IMR-90 (cell line): ENCODE results near the gene PRR5. TPM values are rescaled to one million over a fixed set of nuclear protein-coding genes. Genes with fewer than 3 reads are reported as not detected.

Experiments used
- ATAC-seq: fragments of 200-7000 bp; cut with Tn5 transposase; 2 replicates; pipeline ENCODE4 v1.9.1; 2020; ENCODE audit warnings: low read depth, mild to moderate bottlenecking, moderate library complexity
- BruUV-seq: library from RNA; stranded (reverse); fragments of 400-500 nt; replicated peaks from 2 replicates; lab custom pipeline; 2021; lab: Mats Ljungman, UMichigan
- CTCF ChIA-PET: fragments of 300-600 bp; formaldehyde crosslinking; extraction: SDS; loops from one replicate; lab custom pipeline; 2021; ENCODE audit warnings: antibody characterized with exemption; lab: Yijun Ruan, JAX
- POLR2A ChIA-PET: fragments of 300-600 bp; sonication (Branson Sonifier 250); formaldehyde crosslinking; loops from one replicate; lab custom pipeline; 2022; ENCODE audit warnings: antibody characterized with exemption; ENCODE audit not compliant: unreplicated experiment; lab: Charles Lee
- DNase-seq: peaks from one replicate; pipeline ENCODE4 v3.0.0; 2013
- H2AFZ ChIP-seq: replicated peaks from 2 replicates; pipeline ENCODE3; 2013; ENCODE audit warnings: low read length, mild to moderate bottlenecking; ENCODE audit not compliant: poor library complexity
- H2AK5ac ChIP-seq: 2 replicates; pipeline ENCODE4 v1.6.1; 2013; ENCODE audit warnings: low read depth, low read length, inconsistent platforms
- H2AK9ac ChIP-seq: replicated peaks from 2 replicates; pipeline ENCODE3; 2013; ENCODE audit warnings: mild to moderate bottlenecking, low read depth, low read length, moderate library complexity; ENCODE audit not compliant: poor library complexity
- H2BK120ac ChIP-seq: 2 replicates; pipeline ENCODE4 v1.6.1; 2013; ENCODE audit warnings: low read depth, low read length, inconsistent platforms
- H2BK15ac ChIP-seq: 3 replicates; pipeline ENCODE4 v1.6.1; 2013; ENCODE audit warnings: low read depth, low read length, inconsistent platforms
- H2BK20ac ChIP-seq: 2 replicates; pipeline ENCODE4 v1.6.1; 2013; ENCODE audit warnings: low read depth, mild to moderate bottlenecking, inconsistent platforms, low read length, moderate library complexity
- H2BK5ac ChIP-seq: 2 replicates; pipeline ENCODE4 v1.6.1; 2013; ENCODE audit warnings: mild to moderate bottlenecking, low read depth, low read length, inconsistent platforms; ENCODE audit not compliant: poor library complexity, severe bottlenecking
- H3K14ac ChIP-seq: replicated peaks from 2 replicates; pipeline ENCODE4 v1.6.1; 2013; ENCODE audit warnings: low read depth, low read length, inconsistent platforms
- H3K18ac ChIP-seq: 2 replicates; pipeline ENCODE4 v1.6.1; 2013; ENCODE audit warnings: low read depth, low read length, control low read depth
- H3K23ac ChIP-seq: 2 replicates; pipeline ENCODE4 v1.6.1; 2013; ENCODE audit warnings: low read depth, low read length, inconsistent platforms
- H3K27ac ChIP-seq: 2 replicates; pipeline ENCODE4 v1.5.1; 2013; ENCODE audit warnings: mild to moderate bottlenecking, control low read depth, low read length; ENCODE audit not compliant: insufficient read depth
- H3K27me3 ChIP-seq: 2 replicates; pipeline ENCODE4 v1.6.1; 2013; ENCODE audit warnings: low read length; ENCODE audit not compliant: control insufficient read depth, insufficient read depth
- H3K36me3 ChIP-seq: 2 replicates; pipeline ENCODE4 v1.6.1; 2013; ENCODE audit warnings: low read length, mixed read lengths; ENCODE audit not compliant: control insufficient read depth, insufficient read depth
- H3K4ac ChIP-seq: 2 replicates; pipeline ENCODE4 v1.6.1; 2013; ENCODE audit warnings: low read depth, low read length, inconsistent platforms
- H3K4me1 ChIP-seq: 2 replicates; pipeline ENCODE4 v1.6.1; 2013; ENCODE audit warnings: low read length, mixed read lengths; ENCODE audit not compliant: control insufficient read depth, insufficient read depth
- H3K4me2 ChIP-seq: 2 replicates; pipeline ENCODE4 v1.6.1; 2013; ENCODE audit warnings: low read depth, mild to moderate bottlenecking, control low read depth, low read length, moderate library complexity
- H3K4me3 ChIP-seq: 2 replicates; pipeline ENCODE4 v1.5.1; 2013; ENCODE audit warnings: low read depth, mild to moderate bottlenecking, control low read depth, low read length, moderate library complexity; ENCODE audit not compliant: insufficient read depth
- H3K56ac ChIP-seq: 2 replicates; pipeline ENCODE4 v1.6.1; 2013; ENCODE audit warnings: low read length, inconsistent platforms; ENCODE audit not compliant: insufficient read depth; ENCODE audit errors: extremely low read depth
- H3K79me1 ChIP-seq, 2 experiments: 2 replicates each; pipeline ENCODE4 v1.6.1; 2013; ENCODE audit warnings: low read length in 2 of 2, inconsistent platforms in 1 of 2, low read depth in 1 of 2
- H3K9ac ChIP-seq: 2 replicates; pipeline ENCODE4 v1.6.1; 2013; ENCODE audit warnings: low read depth, low read length, control low read depth
- H3K9me1 ChIP-seq: 2 replicates; pipeline ENCODE4 v1.6.1; 2013; ENCODE audit warnings: low read length, inconsistent platforms; ENCODE audit not compliant: insufficient read depth
- H3K9me3 ChIP-seq: 2 replicates; pipeline ENCODE4 v1.6.1; 2013; ENCODE audit warnings: low read length; ENCODE audit not compliant: control insufficient read depth, insufficient read depth
- H4K20me1 ChIP-seq: 2 replicates; pipeline ENCODE4 v1.6.1; 2013; ENCODE audit warnings: low read length, inconsistent platforms; ENCODE audit not compliant: insufficient read depth
- H4K5ac ChIP-seq: 2 replicates; pipeline ENCODE4 v1.6.1; 2013; ENCODE audit warnings: mild to moderate bottlenecking, low read depth, low read length, control low read depth
- H4K8ac ChIP-seq, 2 experiments: 2 replicates each; pipeline ENCODE4 v1.6.1; 2013; ENCODE audit warnings: low read depth in 2 of 2, low read length in 2 of 2, control low read depth in 1 of 2, inconsistent platforms in 1 of 2
- H4K91ac ChIP-seq: 2 replicates; pipeline ENCODE4 v1.6.1; 2013; ENCODE audit warnings: low read depth, low read length, inconsistent platforms; ENCODE audit not compliant: insufficient read depth
- CEBPB ChIP-seq: IDR thresholded peaks from 2 replicates; pipeline ENCODE4 v1.6.1; 2012; ENCODE audit warnings: low read depth, low read length, improper control_type of control experiment
- CHD1 ChIP-seq: IDR thresholded peaks from 2 replicates; pipeline ENCODE4 v1.6.1; 2012; ENCODE audit warnings: low read depth, low read length, improper control_type of control experiment
- MAFK ChIP-seq: IDR thresholded peaks from 2 replicates; pipeline ENCODE4 v1.6.1; 2012; ENCODE audit warnings: low read depth, low read length, improper control_type of control experiment
- MAZ ChIP-seq: IDR thresholded peaks from 2 replicates; pipeline ENCODE4 v1.6.1; 2012; ENCODE audit warnings: low read depth, mild to moderate bottlenecking, low read length, improper control_type of control experiment, moderate library complexity, borderline replicate concordance
- MXI1 ChIP-seq: IDR thresholded peaks from 2 replicates; pipeline ENCODE4 v1.6.1; 2012; ENCODE audit warnings: low read depth, mild to moderate bottlenecking, low read length, moderate library complexity, borderline replicate concordance
- RAD21 ChIP-seq: IDR thresholded peaks from 2 replicates; pipeline ENCODE4 v1.6.1; 2012; ENCODE audit warnings: low read length, improper control_type of control experiment
- RCOR1 ChIP-seq: IDR thresholded peaks from 2 replicates; pipeline ENCODE4 v1.6.1; 2012; ENCODE audit warnings: mild to moderate bottlenecking, low read length, improper control_type of control experiment; ENCODE audit not compliant: insufficient replicate concordance
- SMC3 ChIP-seq: fragments of 150-350 bp; IDR thresholded peaks from 2 replicates; pipeline ENCODE4 v1.6.1; 2016; ENCODE audit warnings: low read depth, mild to moderate bottlenecking, antibody characterized with exemption, low read length, moderate library complexity
- WGBS, 2 experiments: methylation state at CpG; one replicate each; pipeline versions ENCODE4 v1.1.5 to v1.1.7; 2013; ENCODE audit warnings: missing lambda C conversion rate in 2 of 2; ENCODE audit not compliant: insufficient read length in 1 of 2; ENCODE audit errors: extremely low coverage in 2 of 2; 5-methylcytosine and 5-hydroxymethylcytosine counted together
- dilution Hi-C: fragments of 300-500 bp; cut with HindIII; formaldehyde crosslinking; loops from one replicate; pipeline ENCODE4 v1.14.3; 2018; ENCODE audit warnings: low sequenced_read_pairs; ENCODE audit not compliant: unreplicated experiment
- in situ Hi-C: fragments of 300-500 bp; cut with MboI; formaldehyde crosslinking; loops from 3 replicates; pipeline ENCODE4 v1.14.3; 2019; ENCODE audit warnings: low sequenced_read_pairs, inconsistent platforms, mixed read lengths
- intact Hi-C: fragments of 100-400 bp; cut with micrococcal nuclease; formaldehyde crosslinking; loops from 2 replicates; pipeline ENCODE4 v1.10.0; 2022
- polyA plus RNA-seq, 3 experiments: library from polyadenylated mRNA; depleted of rRNA; stranded (reverse); fragments of >200 nt; gene quantifications; 2 replicates each; pipeline ENCODE4 v1.2.3, GENCODE V29; 2012; ENCODE audit warnings: low replicate concordance in 1 of 3
- total RNA-seq: library from RNA; depleted of rRNA; stranded (reverse); fragments of >200 nt; gene quantifications from 2 replicates; pipeline ENCODE4 v1.2.3, GENCODE V29; 2012
- TF ChIP-seq, protein P1 (sequence below): conservative IDR thresholded peaks from 2 replicates; pipeline ENCODE4 v1.5.1; 2012; ENCODE audit warnings: mild to moderate bottlenecking, low read depth, low read length, improper control_type of control experiment

PRR5 gene
- total and polyA plus RNA-seq, 2 of the 4 experiments (the other 2 are of a cell fraction) = 8.1 to 24.3 TPM

DNA sequence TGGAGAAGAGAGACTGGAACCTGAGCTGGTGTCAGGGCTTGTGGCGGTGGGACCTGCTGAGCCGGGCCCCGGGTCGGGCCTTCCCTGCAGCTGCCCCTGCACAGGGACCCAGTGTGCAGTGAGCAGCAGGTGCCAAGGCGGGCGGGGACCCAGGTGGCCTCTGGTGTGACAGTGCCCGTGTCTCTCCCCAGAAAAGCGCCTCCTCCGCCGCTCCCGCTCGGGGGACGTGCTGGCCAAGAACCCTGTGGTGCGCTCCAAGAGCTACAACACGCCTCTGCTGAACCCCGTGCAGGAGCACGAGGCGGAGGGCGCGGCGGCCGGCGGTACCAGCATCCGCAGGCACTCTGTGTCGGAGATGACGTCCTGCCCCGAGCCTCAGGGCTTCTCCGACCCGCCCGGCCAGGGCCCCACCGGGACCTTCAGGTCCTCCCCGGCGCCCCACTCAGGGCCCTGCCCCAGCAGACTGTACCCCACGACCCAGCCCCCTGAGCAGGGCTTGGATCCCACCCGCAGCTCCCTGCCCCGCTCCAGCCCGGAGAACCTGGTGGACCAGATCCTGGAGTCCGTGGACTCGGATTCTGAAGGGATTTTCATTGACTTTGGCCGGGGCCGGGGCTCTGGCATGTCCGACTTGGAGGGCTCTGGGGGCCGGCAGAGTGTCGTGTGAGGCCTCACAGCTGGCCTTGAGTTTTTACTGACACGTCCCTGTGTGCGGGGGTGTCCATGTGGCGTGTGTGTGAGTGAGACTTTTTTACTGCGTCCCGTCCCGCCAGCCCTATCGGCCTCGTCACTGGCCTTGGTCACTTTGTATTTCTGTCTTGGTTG lies 34.8 kb downstream of the PRR5 start:
- H2AFZ ChIP-seq = no peak overlapping the region
- H3K14ac ChIP-seq = no peak overlapping the region
- H4K20me1 ChIP-seq = peaks cover 9% of the 10 kb centered on the region
- no peak overlapping the region for H3K4me2 ChIP-seq
- ChIA-PET POLR2A (no interaction called here), CTCF (interaction anchor here (1.4 kb wide), 1 partner anchor 38 kb away, joined by 5 read pairs; no protein-coding TSS in a partner anchor)
- no peak overlapping the region for H3K56ac ChIP-seq
- WGBS, 2 experiments = 33% methylated on average over 21 of the region's 52 CpGs; no CpG with 5 or more reads in 1 of the 2 experiments
- no peak overlapping the region for H2BK5ac ChIP-seq
- no peak for ATAC-seq
- dilution Hi-C loops = no loop called here
- no peak overlapping the region for H3K27ac ChIP-seq
- H4K8ac ChIP-seq = no peak overlapping the region
- peak overlapping the region; percentile 68; the same call in 1 of the 2 replicates for H2AK5ac ChIP-seq
- no peak overlapping the region for H3K9ac ChIP-seq
- no peaks in the 10 kb centered on the region for H3K79me1 ChIP-seq
- H3K27me3 ChIP-seq = no peaks in the 10 kb centered on the region
- no peak overlapping the region for H2BK20ac ChIP-seq
- no peak for TF ChIP-seq RCOR1
- no peak for TF ChIP-seq CEBPB
- no peak for TF ChIP-seq MXI1
- TF ChIP-seq MAFK = no peak
- no peak for TF ChIP-seq RAD21
- TF ChIP-seq, protein P1, sequence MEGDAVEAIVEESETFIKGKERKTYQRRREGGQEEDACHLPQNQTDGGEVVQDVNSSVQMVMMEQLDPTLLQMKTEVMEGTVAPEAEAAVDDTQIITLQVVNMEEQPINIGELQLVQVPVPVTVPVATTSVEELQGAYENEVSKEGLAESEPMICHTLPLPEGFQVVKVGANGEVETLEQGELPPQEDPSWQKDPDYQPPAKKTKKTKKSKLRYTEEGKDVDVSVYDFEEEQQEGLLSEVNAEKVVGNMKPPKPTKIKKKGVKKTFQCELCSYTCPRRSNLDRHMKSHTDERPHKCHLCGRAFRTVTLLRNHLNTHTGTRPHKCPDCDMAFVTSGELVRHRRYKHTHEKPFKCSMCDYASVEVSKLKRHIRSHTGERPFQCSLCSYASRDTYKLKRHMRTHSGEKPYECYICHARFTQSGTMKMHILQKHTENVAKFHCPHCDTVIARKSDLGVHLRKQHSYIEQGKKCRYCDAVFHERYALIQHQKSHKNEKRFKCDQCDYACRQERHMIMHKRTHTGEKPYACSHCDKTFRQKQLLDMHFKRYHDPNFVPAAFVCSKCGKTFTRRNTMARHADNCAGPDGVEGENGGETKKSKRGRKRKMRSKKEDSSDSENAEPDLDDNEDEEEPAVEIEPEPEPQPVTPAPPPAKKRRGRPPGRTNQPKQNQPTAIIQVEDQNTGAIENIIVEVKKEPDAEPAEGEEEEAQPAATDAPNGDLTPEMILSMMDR = no peak
- TF ChIP-seq SMC3 = no peak
- no peak for TF ChIP-seq MAZ
- no peak for TF ChIP-seq CHD1
- no TSS peak for BruUV-seq
- in situ Hi-C loops = loop anchor here (5.0 kb wide), 1 partner anchor 39 kb away; no protein-coding TSS in a partner anchor
- H2AK9ac ChIP-seq = no peak overlapping the region
- no peak overlapping the region; the same call in 1 of the 2 replicates for H4K5ac ChIP-seq
- peaks cover 4% of the 10 kb centered on the region for H3K36me3 ChIP-seq
- H3K4me1 ChIP-seq = peaks cover 21% of the 10 kb centered on the region
- no peak overlapping the region for H2BK120ac ChIP-seq
- 0 out of 2 replicates have a peak overlapping the region, but pooled peaks have one; percentile 43 for H3K4ac ChIP-seq
- no peak overlapping the region for H2BK15ac ChIP-seq
- no peak overlapping the region; the same call in 1 of the 2 replicates for H4K91ac ChIP-seq
- H3K9me3 ChIP-seq = no peaks in the 10 kb centered on the region
- no peak overlapping the region for H3K18ac ChIP-seq
- DNase-seq = peak; percentile 26
- no peak overlapping the region for H3K4me3 ChIP-seq
- no peak overlapping the region for H3K23ac ChIP-seq
- peaks cover 14% of the 10 kb centered on the region for H3K9me1 ChIP-seq
- intact Hi-C loops = no loop called here
